Parathyroid adenoma (tissue), 2 donors: ENCODE data around the gene C10orf90.

Experiments
- H2AFZ ChIP-seq: fragments of 300-600 bp; sonication (generic); one replicate; pipeline ENCODE4 v1.7.0; 2017; ENCODE audit warnings: antibody characterized with exemption, mild to moderate bottlenecking
- H3K27ac ChIP-seq: fragments of 300-600 bp; sonication (generic); one replicate; pipeline ENCODE4 v1.7.0; 2017
- H3K27me3 ChIP-seq: fragments of 300-600 bp; sonication (generic); one replicate; pipeline ENCODE4 v1.7.0; 2017; ENCODE audit warnings: low read length; ENCODE audit not compliant: control insufficient read depth, insufficient read depth
- H3K36me3 ChIP-seq: fragments of 300-600 bp; sonication (generic); one replicate; pipeline ENCODE4 v1.7.0; 2017; ENCODE audit warnings: low read length; ENCODE audit not compliant: control insufficient read depth, insufficient read depth
- H3K4me1 ChIP-seq: fragments of 300-600 bp; sonication (generic); one replicate; pipeline ENCODE4 v1.7.0; 2017; ENCODE audit warnings: control low read depth
- H3K4me2 ChIP-seq: fragments of 300-600 bp; sonication (generic); one replicate; pipeline ENCODE4 v1.7.0; 2017; ENCODE audit warnings: low read length
- H3K4me3 ChIP-seq: fragments of 300-600 bp; sonication (generic); one replicate; pipeline ENCODE4 v1.7.0; 2017; ENCODE audit warnings: low read depth, low read length
- H3K79me2 ChIP-seq: fragments of 300-600 bp; sonication (generic); one replicate; pipeline ENCODE4 v1.7.0; 2017; ENCODE audit warnings: control low read depth
- H3K9ac ChIP-seq: fragments of 300-600 bp; sonication (generic); one replicate; pipeline ENCODE4 v1.7.0; 2017; ENCODE audit warnings: mild to moderate bottlenecking
- H3K9me3 ChIP-seq: fragments of 300-600 bp; sonication (generic); one replicate; pipeline ENCODE4 v1.7.0; 2017; ENCODE audit warnings: low read length; ENCODE audit not compliant: control insufficient read depth
- TF ChIP-seq, protein P1 (sequence below): fragments of 300-600 bp; sonication (generic); IDR thresholded peaks from one replicate; pipeline ENCODE4 v1.7.0; 2017; ENCODE audit warnings: antibody characterized with exemption, mild to moderate bottlenecking
- donor health status: primary hyperparathyroidism.

C10orf90 gene

GRCh38 chr10:126588024-126588423, 82.5 kb downstream of the C10orf90 start:
- H3K4me2 ChIP-seq, result no peak overlapping the region
- no peaks in the 10 kb centered on the region for H3K9me3 ChIP-seq
- H3K4me1 ChIP-seq, result no peaks in the 10 kb centered on the region
- no peaks in the 10 kb centered on the region for H3K79me2 ChIP-seq
- no peaks in the 10 kb centered on the region for H3K27me3 ChIP-seq
- no peak overlapping the region for H3K27ac ChIP-seq
- H3K36me3 ChIP-seq, result no peaks in the 10 kb centered on the region
- H3K4me3 ChIP-seq, result no peak overlapping the region
- H2AFZ ChIP-seq, result no peak overlapping the region
- TF ChIP-seq, protein P1, sequence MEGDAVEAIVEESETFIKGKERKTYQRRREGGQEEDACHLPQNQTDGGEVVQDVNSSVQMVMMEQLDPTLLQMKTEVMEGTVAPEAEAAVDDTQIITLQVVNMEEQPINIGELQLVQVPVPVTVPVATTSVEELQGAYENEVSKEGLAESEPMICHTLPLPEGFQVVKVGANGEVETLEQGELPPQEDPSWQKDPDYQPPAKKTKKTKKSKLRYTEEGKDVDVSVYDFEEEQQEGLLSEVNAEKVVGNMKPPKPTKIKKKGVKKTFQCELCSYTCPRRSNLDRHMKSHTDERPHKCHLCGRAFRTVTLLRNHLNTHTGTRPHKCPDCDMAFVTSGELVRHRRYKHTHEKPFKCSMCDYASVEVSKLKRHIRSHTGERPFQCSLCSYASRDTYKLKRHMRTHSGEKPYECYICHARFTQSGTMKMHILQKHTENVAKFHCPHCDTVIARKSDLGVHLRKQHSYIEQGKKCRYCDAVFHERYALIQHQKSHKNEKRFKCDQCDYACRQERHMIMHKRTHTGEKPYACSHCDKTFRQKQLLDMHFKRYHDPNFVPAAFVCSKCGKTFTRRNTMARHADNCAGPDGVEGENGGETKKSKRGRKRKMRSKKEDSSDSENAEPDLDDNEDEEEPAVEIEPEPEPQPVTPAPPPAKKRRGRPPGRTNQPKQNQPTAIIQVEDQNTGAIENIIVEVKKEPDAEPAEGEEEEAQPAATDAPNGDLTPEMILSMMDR, result no peak
- no peak overlapping the region for H3K9ac ChIP-seq

- no peak overlapping the region for H3K27ac ChIP-seq
- H3K79me2 ChIP-seq, result no peaks in the 10 kb centered on the region
- H3K36me3 ChIP-seq, result no peaks in the 10 kb centered on the region
- no peaks in the 10 kb centered on the region for H3K27me3 ChIP-seq
- H3K9ac ChIP-seq, result no peak overlapping the region
- no peak overlapping the region for H2AFZ ChIP-seq
- H3K4me1 ChIP-seq, result no peaks in the 10 kb centered on the region
- H3K9me3 ChIP-seq, result no peaks in the 10 kb centered on the region
- no peak overlapping the region for H3K4me2 ChIP-seq
- H3K4me3 ChIP-seq, result no peak overlapping the region
- TF ChIP-seq, protein P1, result no peak
These were observed 83.6 kb downstream of the C10orf90 start for GRCh38 chr10:126586878-126587277.

DNA sequence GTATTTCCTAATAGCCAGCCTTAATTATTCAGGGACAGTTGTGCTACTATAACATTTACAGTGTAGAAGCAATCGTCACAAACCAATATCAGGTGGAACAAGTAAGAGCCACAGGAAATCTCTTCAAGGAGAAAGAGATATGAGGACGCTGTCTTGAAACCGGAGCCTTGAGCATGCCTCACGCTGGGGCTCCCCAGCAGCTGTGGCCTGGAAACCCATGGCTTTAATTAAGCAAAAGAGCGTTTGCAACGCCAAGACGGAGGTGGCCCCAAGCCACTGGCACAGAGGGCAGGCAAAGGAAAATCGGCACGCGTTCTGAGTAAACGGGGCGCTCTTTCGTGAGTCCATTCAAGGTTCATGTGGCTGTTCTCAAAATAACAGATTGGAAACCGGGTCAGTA, 84.4 kb downstream of the C10orf90 start:
- Histone ChIP-seq H3K36me3 (no peaks in the 10 kb centered on the region), H2AFZ (no peak overlapping the region), H3K4me1 (no peaks in the 10 kb centered on the region), H3K9me3 (no peaks in the 10 kb centered on the region), H3K9ac (no peak overlapping the region), H3K79me2 (no peaks in the 10 kb centered on the region), H3K27me3 (no peaks in the 10 kb centered on the region), H3K27ac (no peak overlapping the region), H3K4me2 (no peak overlapping the region), H3K4me3 (no peak overlapping the region)
- TF ChIP-seq, protein P1, result no peak

- Histone ChIP-seq H3K79me2 (no peaks in the 10 kb centered on the region), H3K9me3 (no peaks in the 10 kb centered on the region), H3K4me1 (no peaks in the 10 kb centered on the region), H3K36me3 (no peaks in the 10 kb centered on the region), H2AFZ (no peak overlapping the region), H3K4me2 (no peak overlapping the region), H3K27ac (no peak overlapping the region), H3K9ac (no peak overlapping the region), H3K27me3 (no peaks in the 10 kb centered on the region), H3K4me3 (no peak overlapping the region)
- TF ChIP-seq, protein P1, result no peak
These were observed 85.1 kb downstream of the C10orf90 start for GRCh38 chr10:126585249-126586017.

DNA sequence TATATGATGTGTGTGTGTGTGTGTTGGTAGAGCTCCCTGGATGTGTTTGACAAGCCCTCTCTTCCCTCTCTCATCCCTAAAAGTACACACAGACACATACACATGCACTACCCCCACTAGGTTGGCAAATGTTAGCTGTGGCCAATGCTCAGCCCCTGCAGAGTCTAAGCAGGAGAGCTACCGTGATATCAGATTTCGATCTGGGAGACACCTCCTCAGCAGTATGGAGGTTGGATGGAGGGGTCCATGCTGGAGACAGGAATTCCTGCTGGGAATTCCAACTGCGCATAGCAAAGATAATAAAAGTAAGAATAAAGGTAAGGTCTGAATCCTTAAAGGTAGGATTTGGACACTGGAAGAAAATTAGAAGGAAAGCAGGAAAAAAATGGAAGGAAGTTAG, 85.7 kb downstream of the C10orf90 start:
- Histone ChIP-seq H2AFZ (no peak overlapping the region), H3K9me3 (no peaks in the 10 kb centered on the region), H3K4me3 (no peak overlapping the region), H3K9ac (no peak overlapping the region), H3K4me1 (no peaks in the 10 kb centered on the region), H3K36me3 (no peaks in the 10 kb centered on the region), H3K27ac (no peak overlapping the region), H3K79me2 (no peaks in the 10 kb centered on the region), H3K4me2 (no peak overlapping the region), H3K27me3 (no peaks in the 10 kb centered on the region)
- TF ChIP-seq, protein P1, result no peak
